ENCODE data around the gene P2RY11. TPM values are rescaled to one million over a fixed set of nuclear protein-coding genes. Genes with fewer than 3 reads are reported as not detected.

P2RY11 gene
- polyA plus RNA-seq, 3 donors: 14.2 to 19.3 (median 18.4) TPM

DNA sequence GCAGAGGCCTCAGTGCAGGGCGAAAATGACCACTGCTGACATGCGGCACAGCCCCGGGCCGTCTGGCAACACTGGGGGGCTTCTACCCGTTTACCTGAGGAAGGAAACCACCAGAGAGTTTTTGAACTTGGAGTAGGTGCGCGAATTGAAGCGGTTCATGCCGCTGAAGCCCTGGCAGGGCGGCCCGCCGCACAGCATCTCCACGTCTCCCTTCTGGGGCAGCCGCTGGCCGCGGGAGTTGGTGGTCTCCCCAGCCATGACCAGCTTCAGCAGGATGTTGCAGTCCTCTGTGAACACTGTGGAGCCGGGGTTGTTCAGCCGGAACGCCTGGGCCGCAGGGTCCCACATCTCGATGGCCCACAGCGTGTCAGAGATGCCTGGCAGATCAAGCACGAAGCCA is 28.5 kb downstream of the P2RY11 start:
- no peak for DNase-seq

DNA sequence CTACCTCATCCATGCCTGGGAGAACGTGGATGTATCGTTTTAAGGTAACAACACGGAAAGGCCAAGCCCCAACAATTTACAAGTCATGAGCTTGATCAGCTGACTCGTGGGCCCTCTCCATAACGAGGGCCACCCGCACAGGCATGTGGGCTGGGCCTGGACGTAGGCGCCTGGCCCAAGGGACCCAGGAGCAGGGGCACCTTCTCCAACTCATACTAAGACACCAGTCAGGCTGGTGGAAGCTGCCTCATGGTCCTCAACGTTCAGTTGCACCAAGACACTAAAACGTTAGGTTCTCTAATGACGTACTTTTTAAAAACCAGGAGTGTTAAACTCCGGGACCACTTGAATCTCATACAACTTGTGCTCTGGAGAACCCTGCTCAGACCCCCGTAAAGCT is 30.0 kb downstream of the P2RY11 start:
- DNase-seq: no peak

DNA sequence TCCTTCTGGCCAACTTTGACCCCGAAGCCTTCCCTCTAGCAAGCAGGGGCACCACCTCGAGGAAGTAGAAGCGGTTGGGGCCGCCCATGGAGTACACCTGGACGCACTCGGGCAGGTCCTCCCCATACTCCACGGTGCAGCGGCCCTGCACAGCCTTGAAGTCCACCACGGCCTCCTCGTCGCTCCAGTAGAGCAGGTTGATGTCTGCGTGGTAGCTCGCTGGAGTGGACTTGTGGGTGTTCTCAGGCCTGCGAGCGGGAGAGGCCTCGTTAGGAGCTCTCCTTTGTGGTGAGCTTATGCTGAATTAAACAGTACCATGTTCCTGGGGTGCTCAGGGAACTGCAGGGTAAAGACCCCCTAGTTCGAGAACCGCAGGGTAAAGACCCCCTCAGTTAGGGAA is 30.5 kb downstream of the P2RY11 start:
- DNase-seq: no peak

DNA sequence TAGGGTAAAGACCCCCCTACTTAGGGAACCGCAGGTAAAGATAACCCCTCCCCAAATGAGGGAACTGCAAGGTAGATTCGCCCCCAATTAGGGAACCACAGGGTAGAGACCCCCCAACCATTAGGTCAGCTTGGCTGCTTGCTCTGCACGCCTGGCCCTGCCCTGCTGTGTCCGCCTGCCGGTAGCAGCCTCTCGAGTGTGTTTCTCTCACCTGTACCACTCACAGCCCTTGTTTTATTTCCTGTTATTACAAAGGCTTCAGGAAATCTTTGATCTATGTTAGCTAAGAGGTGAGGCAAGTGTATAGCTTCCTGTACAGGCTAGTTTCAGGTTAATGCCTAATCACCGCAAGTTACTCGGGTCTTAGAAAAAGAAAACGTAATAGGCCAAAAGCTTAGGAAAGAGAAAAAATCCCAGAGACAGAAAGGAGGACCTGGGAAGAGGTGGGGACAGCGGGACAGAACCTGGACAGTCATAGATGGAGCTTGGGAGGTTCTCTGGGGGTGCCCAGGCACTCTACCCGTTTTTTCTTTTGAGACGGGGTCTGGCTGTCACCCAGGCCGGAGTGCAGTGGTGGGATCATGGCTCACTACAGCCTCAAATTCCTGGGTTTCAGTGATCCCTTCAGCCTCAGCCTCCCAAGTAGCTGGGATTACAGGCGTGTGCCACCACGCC is 31.3 kb downstream of the P2RY11 start:
- DNase-seq: peak; percentile 9

DNA sequence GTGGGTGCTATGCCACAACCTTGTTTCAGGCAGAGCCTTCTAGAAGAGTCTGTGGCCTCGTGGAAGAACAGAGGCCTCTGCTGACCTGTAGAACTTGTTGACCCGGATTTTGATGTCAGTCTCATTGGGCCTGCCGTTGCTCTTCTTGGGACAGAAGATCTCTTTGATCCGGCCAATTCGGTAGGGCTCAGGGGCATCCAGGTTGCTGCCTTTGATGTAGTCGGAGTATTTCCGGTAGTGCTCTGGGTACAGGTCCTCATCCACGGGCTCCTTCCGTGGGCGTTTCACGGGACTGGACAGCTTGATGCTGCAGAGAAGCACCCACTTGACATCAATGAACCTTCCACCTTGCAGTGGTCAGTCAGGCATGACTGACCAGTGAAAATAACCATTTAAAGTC is 32.2 kb downstream of the P2RY11 start:
- DNase-seq: no peak

DNA sequence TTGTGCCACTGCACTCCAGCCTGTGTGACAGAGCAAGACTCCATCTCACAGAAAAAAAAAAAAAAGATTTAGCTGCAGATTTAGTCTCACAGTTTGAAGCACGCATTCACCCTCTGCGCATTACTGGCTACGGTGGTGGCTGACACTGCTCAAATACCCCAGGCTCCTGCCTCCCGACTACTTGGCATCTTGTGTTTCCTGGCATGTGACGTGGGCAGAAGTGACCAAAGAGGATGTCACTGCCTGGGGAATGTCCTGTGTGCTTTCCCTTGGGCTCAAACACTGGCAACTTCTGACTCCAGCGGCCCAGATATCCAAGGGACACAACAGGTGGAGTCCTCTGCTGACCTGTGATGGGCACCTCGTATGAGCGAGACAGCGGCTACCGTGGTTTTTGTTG is 32.9 kb downstream of the P2RY11 start:
- no peak for DNase-seq

DNA sequence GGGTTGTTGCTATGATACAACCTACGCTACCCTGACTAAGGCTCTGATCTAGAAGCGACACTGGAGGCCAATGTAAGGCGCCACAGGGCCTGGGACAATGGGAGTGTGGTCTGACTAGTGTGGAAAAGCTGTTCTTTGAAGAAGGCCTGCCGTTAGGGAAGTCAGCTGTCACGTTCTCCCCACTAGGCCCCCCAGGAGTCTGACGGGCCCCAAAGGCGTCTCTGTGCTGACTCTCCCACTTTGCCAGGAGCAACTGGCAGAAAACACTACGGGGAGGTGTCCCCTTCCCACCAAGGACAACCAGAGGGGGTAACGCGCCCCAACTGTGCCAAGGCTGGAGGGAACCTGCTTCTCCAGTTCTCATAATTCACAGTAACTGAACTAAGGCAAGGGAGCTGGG is 33.5 kb downstream of the P2RY11 start:
- DNase-seq: no peak

DNA sequence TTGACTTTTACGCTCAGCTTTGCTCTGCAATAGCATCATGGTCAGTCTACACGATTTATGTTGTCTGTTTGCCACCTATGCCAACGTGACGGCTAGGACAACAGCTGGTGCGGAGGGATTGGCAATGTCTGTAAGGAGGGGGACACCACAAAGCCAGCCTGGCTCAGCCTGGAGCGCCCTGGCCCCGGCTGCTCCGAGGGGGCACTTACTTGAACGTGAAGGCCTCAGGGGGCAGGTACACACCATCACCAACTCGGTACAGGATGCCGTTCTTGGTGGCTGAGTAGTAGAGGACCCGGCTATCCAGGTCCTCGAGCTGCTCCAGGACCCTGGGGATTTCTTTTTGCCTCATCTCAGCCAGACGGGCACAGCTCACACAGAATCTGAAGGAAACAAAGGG is 34.6 kb downstream of the P2RY11 start:
- no peak for DNase-seq

DNA sequence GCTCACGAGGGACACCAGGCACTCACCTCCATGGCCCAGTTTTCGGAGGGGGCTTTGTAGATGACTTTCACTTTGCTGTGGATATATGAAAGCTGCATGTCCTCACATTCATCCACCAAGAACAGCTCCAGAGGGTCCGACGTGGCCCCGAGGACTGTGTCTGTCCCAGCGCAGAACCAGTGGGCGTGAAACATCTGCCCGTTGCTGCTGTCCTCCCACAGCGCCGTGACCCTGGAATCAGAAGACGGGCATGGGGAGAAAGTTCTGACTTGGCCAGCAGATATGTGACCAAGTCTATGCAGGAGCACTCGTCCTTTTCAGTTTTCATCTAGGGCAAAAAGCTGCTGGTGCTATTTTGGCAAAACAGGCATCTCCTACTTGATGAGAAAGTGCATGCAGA is 37.9 kb downstream of the P2RY11 start:
- DNase-seq: no peak

DNA sequence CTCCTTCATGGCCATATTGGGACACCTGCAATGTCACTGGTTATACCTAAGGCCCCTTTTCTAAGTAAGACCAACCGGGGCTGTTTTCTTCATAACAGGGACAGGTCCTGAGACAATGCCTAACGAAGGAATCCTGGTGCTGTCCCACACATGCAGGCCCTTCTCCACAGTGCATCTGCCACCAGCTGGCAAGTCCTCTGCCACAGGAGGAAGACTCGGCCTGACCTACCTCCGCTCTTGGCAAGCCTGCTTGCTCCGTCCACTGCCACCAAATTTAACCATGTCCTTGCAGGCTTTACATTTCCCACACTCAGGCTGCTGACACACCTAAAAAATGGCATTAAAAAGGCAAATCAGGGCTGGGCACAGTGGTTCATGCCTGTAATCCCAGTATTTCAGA is 40.0 kb downstream of the P2RY11 start:
- DNase-seq: no peak

DNA sequence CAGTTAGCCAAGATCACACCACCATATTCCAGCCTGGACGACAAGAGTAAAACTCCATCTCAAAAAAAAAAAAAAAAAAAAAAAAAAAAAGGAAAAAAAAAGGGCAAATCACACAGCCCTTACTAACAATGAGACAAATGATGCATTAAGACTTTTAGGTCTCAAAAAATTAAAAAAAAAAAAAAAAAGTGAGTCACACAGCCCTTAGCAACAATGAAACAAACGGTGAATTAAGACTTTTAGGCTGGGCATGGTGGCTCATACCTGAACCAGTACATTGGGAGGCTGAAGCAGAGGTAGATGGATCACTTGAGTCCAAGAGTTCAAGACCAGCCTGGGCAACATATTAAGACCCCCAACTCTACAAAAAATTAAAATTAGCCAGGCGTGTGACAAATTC is 40.6 kb downstream of the P2RY11 start:
- no peak for DNase-seq

DNA sequence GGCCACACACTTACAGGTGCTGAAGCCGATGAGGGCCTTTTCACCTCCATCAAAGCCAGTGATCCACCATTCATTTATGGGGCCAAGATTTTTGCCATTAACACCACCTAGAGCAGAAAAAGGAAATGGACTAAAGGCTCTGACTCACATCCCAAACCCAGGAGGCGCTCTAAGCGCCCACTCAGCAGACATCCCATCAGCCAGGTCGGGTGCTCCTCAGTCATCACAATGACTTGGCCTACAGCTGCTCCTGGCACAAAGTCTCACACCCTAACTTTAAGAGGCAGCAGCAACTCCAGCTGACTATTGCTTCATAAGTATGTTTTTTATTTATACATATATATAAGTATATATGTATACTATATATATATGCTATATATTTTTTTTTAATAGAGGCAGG is 44.3 kb downstream of the P2RY11 start:
- DNase-seq: no peak

DNA sequence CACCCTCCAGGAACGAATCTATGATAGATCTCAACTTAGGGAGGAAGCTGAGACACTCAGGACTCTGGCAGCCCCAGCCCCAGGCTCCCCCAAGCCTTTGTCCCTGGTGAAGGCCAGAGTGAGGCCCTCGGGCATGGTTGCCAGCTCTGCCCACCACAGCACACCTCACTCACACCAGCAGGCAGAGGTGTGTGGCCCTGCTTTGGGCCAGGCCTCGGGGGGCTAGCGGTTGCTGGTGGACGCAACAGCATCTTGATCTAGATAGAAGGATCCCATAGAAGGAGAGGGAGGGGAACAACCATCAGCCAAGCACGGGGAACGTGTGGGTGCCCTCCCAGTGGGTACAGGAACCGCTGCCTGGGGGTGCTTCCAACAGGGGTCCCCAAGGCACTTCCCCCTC is 46.6 kb downstream of the P2RY11 start:
- DNase-seq: no peak

DNA sequence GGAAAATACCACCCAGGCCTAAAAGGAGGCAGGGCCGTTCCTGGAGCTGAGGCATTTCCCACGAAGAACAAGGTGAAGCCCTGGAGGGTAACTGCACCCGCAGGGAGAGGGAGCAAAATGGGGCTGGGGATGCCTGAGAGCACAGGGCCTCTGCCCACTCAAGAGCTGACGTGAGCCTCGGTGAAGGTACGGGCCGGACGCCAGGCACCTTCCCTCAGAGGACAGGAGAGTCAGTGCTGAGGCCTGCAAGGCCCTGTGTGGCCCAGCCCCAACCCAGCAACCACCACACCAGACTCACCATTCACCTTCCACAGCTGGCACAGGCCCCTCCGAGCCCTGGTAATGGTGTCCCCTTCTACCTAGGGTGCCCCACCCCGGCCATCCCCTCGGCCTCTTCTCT is 47.0 kb downstream of the P2RY11 start:
- DNase-seq: no peak

DNA sequence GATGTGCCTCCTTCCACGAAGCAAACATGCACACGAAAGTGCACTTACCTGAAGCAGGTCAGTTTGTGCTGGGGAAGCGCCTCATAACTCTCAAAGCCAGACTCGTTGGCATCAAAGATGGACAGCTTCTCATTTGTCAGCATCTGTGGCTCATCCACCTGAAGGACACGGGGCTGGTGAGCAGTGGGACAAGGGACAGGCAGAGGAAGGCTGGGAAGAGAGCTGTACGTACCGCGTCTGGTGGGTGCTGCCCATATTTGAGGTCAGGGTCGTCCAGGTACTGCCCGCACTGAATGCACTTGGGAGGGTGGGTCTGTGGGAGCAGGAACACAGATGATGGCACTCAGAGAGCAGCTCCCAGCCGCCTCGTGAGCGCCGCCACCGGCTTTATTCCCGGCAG is 48.1 kb downstream of the P2RY11 start:
- DNase-seq: no peak

DNA sequence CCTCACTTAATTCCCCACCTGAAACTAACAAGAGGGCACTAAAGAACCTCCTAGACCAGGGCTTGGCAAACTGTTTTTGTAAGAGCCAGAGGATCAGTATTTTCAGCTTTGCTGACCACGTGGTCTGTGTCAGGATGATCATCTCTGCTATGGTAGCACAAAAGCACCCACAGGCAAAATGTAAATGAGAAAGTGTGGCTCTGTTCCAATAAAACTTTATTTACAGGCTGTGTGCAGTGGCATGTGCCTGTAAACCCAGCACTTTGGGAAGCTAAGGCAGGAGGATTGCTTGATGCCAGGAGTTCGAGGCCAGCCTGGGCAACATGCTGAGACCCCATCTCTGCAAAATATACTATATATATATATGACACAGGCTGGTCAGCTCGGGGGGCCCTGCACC is 52.0 kb downstream of the P2RY11 start:
- DNase-seq: no peak

Other genes starting within 250 kb of the P2RY11 start
- 10 to 100 TPM; 23.7 to 28.2 (median 28.2) TPM for gene OLFM2, start 175.2 kb upstream of the P2RY11 start, polyA plus RNA-seq (ENCODE audit: insufficient read length in 3 of 3)
- gene COL5A3, start 101.2 kb upstream of the P2RY11 start, polyA plus RNA-seq (ENCODE audit: insufficient read length in 3 of 3): 1 to 10 TPM in 2 of 3 donors, under 1 TPM in 1; 0.99 to 1.4 (median 1.1) TPM
- gene RDH8, start 98.2 kb upstream of the P2RY11 start, polyA plus RNA-seq (ENCODE audit: insufficient read length in 3 of 3): not detected
- 10 to 100 TPM; 25.0 to 30.2 (median 27.7) TPM for gene SHFL, start 25.4 kb upstream of the P2RY11 start, polyA plus RNA-seq (ENCODE audit: insufficient read length in 3 of 3)
- gene ANGPTL6, start 9.0 kb upstream of the P2RY11 start, polyA plus RNA-seq (ENCODE audit: insufficient read length in 3 of 3): 1 to 10 TPM; 1.6 to 3.9 (median 3.5) TPM
- gene PPAN, start 5.3 kb upstream of the P2RY11 start, polyA plus RNA-seq (ENCODE audit: insufficient read length in 3 of 3): 10 to 100 TPM; 35.7 to 45.6 (median 36.6) TPM
- gene EIF3G, start 8.2 kb downstream of the P2RY11 start, polyA plus RNA-seq (ENCODE audit: insufficient read length in 3 of 3): 100 to 1,000 TPM; 197 to 223 (median 211) TPM
- 100 to 1,000 TPM; 102 to 125 (median 107) TPM for gene DNMT1, start 83.3 kb downstream of the P2RY11 start, polyA plus RNA-seq (ENCODE audit: insufficient read length in 3 of 3)
- 10 to 100 TPM; 12.1 to 13.5 (median 12.3) TPM for gene S1PR2, start 119.6 kb downstream of the P2RY11 start, polyA plus RNA-seq (ENCODE audit: insufficient read length in 3 of 3)
- 10 to 100 TPM; 47.5 to 58.3 (median 58.1) TPM for gene MRPL4, start 140.5 kb downstream of the P2RY11 start, polyA plus RNA-seq (ENCODE audit: insufficient read length in 3 of 3)
- 1 to 10 TPM; 5.0 to 6.6 (median 5.6) TPM for gene ICAM1, start 159.4 kb downstream of the P2RY11 start, polyA plus RNA-seq (ENCODE audit: insufficient read length in 3 of 3)
- gene ICAM4, start 175.3 kb downstream of the P2RY11 start, polyA plus RNA-seq (ENCODE audit: insufficient read length in 3 of 3): under 1 TPM; 0.49 to 0.62 (median 0.53) TPM
- gene ICAM5, start 178.3 kb downstream of the P2RY11 start, polyA plus RNA-seq (ENCODE audit: insufficient read length in 3 of 3): under 1 TPM in 2 of 3 donors, not detected in 1; 0.10 to 0.17 TPM
- gene ZGLP1, start 198.1 kb downstream of the P2RY11 start, polyA plus RNA-seq (ENCODE audit: insufficient read length in 3 of 3): 10 to 100 TPM in 1 of 3 donors, 1 to 10 TPM in 2; 5.8 to 10.2 (median 7.5) TPM
- 10 to 100 TPM; 18.9 to 25.4 (median 22.1) TPM for gene FDX2, start 204.3 kb downstream of the P2RY11 start, polyA plus RNA-seq (ENCODE audit: insufficient read length in 3 of 3)
- gene RAVER1, start 221.8 kb downstream of the P2RY11 start, polyA plus RNA-seq (ENCODE audit: insufficient read length in 3 of 3): 10 to 100 TPM; 31.9 to 43.4 (median 37.1) TPM
- gene ICAM3, start 227.9 kb downstream of the P2RY11 start, polyA plus RNA-seq (ENCODE audit: insufficient read length in 3 of 3): 10 to 100 TPM in 1 of 3 donors, 1 to 10 TPM in 2; 8.6 to 10.0 (median 9.9) TPM